NCI-H146 treated with DMSO at 0.1 percent for 48 hours (cell line): Measurements from ENCODE around the gene GNB5.
"Not testable (repeated sequence)": the region's sequence is repeated elsewhere in the genome, so short reads cannot be mapped to it uniquely, and the experiment has no call there.

Source experiments
- DNase-seq: peaks from one replicate; lab custom pipeline; 2025; ENCODE audit not compliant: unreplicated experiment; lab: John Stamatoyannopoulos, UW

GNB5 gene

GRCh38 chr15:52096536-52096935 lies 94.7 kb downstream of the GNB5 start:
- not testable (repeated sequence) for DNase-seq

GRCh38 chr15:52095597-52096262 lies 95.5 kb downstream of the GNB5 start:
- no peak for DNase-seq

- no peak for DNase-seq
Measured at GRCh38 chr15:52094811-52095584, 96.2 kb downstream of the GNB5 start.

DNA sequence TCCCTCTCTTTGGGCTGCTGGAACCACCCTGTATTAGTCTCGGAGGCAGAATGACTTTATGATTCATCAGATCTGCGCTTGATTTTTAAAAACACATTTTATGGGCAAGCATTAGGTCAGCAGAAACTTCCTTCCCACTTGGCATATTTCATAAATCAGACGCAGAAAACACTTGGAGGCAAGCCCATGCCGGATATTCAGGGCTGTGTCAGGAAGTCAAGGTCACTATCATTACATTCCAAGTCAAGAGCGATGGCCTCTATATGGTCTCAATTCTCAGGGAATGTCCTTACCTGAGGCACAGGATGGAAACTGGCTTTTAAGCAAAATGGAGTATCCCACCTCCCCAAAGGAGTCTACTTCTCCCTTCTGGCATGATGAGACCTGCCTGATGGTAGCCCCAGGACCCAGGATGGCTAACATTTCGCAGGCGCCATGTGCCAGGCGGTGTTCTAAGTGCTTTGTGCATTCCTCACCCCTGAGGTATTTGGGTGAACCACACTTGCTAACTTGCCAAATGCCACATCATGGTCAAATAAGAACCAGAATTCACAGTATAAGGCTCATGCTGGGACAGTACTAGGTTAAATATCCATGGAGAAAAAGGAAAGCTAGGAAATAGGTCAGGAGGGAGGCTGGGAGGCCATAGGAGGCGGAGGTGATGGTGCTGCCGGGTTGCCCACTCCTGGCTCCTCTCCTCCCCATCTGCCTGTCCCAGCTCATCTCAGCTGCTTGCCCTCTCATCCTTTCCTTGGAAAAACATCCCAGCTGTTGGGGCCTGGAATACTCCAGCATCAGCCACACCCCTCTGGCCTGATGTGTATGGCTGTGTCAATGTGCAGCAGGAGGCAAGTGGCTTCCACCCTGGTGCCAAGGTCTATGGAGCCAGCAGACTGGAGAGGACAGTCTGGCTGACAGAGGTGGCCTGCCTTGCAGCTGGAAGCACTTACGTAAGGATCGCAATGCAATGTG lies 97.4 kb downstream of the GNB5 start:
- no peak for DNase-seq

DNA sequence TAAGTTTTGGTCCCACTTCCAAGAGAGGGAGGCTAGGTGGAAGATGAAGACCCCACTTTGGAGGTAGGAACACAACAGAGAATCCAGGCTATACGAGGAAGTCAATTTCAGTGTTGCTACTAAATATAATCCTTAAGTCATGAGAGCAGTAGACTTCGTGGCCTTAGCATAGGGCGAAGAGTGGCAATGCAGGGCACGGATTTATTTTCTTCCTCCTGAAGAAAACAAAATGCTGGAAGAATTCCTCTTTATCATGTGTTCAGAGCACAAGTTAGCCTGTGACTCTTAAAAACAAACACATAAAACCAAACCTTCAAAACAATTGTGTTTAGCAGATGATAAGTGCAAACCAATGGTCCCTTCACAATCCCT lies 98.0 kb downstream of the GNB5 start:
- no peak for DNase-seq

DNA sequence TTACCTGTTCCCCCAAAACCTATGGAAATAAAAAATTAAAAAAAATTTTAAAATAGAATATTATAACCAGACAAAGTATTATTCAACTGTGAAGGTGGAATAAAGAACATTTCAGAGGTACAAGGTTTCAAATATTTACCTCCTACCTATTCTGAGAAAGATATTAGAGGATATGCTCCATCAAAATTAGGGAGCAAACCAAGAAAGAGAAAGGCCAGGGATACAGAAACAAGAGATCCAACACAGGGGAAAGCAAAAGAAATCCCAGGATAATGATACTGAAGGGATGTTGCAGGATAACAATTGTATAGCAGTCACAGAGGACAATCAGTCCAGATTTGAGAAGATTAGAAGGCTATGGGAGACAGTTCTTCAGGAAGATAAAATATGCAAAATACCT lies 101.0 kb downstream of the GNB5 start:
- DNase-seq, result no peak

GRCh38 chr15:52086011-52086786 lies 105.0 kb downstream of the GNB5 start:
- no peak for DNase-seq

DNA sequence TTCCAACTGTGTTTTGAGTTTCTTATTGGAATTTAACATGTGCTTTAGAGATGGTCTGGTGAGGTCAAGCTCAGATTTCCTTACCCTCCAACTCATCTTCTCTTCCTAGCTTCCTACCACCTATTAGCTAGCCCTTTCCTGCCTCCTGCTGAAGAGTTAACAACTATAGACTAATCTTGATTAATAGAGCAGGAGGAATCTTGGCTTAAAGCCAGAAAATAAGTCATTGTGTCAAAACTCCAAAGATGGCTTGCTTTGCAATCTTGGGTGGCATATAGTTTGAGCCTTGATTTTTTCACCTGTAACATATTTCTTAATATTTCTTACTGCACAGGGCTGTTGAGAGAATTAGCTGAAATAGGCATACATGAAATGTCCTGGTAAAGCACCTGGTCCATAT lies 105.9 kb downstream of the GNB5 start:
- no peak for DNase-seq

- no peak for DNase-seq
Measured at GRCh38 chr15:52083603-52084002, 107.6 kb downstream of the GNB5 start.

GRCh38 chr15:52083037-52083359 lies 108.2 kb downstream of the GNB5 start:
- DNase-seq, result not testable (repeated sequence)

DNA sequence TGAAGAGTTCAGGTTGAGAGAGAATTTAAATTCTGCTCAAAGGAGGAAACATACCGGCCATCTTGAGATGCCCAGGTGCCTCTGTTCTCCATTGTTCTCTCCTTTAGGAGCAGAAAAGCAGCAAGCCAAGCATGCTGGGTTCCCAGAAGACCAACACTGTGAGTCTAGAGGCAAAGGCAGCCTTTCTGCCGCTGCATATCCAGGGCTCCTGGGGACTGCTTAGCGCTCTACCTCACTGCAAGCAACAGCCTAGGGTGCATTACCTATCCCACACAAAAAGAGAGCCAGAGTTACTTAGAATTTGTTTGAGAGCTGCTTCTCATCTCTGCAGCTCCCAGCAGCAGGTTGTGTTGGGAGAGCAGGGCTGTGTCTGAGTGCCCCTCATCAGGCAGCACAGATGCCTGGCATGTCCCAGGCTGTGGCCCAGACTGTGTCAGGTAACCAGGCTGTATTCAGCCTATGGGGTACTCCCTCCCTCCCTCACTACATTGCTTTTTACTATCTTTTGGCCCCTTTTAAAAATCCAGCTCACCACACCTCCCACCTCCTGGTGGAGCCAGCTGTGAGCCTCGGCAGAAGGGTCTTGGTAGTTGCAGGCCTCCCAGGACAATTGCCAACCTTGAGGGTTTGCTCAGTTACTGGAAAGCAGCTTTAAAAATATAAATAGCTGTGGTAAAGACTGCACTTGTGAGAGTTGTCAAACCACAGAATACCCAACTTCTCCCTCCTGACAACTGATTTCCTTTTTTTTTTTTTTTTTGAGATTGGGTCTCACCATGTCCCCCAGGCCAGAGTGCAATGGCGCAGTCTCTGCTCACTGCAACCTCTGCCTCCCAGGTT lies 108.8 kb downstream of the GNB5 start:
- no peak for DNase-seq

GRCh38 chr15:52080706-52081392 lies 110.3 kb downstream of the GNB5 start:
- DNase-seq, result no peak

- no peak for DNase-seq
Measured at GRCh38 chr15:52080031-52080430, 111.2 kb downstream of the GNB5 start.

- peak; percentile 20 for DNase-seq
Measured at GRCh38 chr15:52078876-52079700, 112.1 kb downstream of the GNB5 start.

DNA sequence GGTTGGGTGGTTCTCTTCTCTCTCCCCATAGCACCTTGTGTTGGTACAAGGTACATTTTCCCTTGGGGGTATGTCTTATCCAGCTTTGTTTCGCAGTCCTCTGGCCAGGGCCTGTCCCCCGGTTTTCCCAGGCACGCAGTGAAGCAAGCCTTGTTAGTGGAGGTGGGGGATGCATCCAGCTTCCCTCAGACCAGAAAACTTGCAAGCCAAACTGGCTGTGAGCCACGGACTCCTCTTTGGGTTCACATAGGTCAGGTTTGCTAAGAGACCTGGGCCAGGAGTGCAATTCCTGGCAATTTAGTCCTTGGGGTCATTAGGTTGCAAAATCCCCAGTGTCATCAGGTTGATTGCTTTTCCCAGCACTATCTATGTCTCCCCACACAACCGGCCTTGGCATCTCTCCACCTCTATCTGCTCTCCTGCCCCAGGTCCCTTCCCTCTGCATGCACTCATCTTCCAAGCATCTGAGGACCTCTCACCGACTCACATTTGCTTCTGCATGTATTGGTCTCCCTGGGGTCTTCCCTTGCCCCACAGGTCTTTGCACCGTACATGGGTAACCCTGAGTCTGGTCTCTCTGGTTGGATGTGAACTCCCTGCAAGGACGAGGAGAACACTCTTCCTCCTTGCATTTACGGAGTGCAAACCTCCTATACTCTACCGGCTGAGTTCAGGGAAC lies 112.9 kb downstream of the GNB5 start:
- no peak for DNase-seq

- no peak for DNase-seq
Measured at GRCh38 chr15:52076889-52077781, 114.1 kb downstream of the GNB5 start.

DNA sequence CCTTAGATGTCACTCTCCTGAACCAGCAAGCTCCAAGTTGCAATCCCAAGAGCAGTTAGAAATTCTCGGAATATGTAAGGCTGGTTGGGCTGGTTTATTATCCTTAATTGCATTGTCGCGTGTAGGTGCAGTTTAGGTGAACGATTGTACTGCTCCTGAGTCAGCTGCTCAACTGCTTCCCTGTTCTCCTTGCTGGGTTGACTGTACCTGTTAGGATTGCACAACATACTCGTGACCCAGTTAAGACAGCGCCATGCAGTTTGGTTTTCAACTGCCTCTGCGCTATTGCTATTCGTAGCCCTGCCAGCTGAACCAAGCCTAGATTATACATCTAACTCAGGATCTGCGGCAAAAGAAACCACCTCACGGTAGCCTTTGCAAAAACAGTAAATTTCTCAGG lies 119.6 kb downstream of the GNB5 start:
- DNase-seq, result no peak
